Liver (tissue), 9 donors: ENCODE results near the gene SLC12A1. TPM values are rescaled to one million over a fixed set of nuclear protein-coding genes. Genes with fewer than 3 reads are reported as not detected.
"Not testable (repeated sequence)": the region's sequence is repeated elsewhere in the genome, so short reads cannot be mapped to it uniquely, and the experiment has no call there.

Source experiments
- DNase-seq: peaks from one replicate; pipeline ENCODE4 v3.0.0-alpha.2; 2017; ENCODE audit warnings: low spot score
- H3K27ac ChIP-seq, 2 donors: one replicate each; pipeline ENCODE4 v1.7.0; 2013; ENCODE audit warnings: inconsistent platforms in 2 of 2, low read length in 2 of 2, control low read depth in 1 of 2, low read depth in 1 of 2, mild to moderate bottlenecking in 1 of 2
- H3K27me3 ChIP-seq, 4 donors: one replicate each; pipeline versions ENCODE4 v1.6.1 to v1.7.0; 2013; ENCODE audit warnings: low read length in 3 of 4, inconsistent platforms in 1 of 4, mild to moderate bottlenecking in 1 of 4, moderate library complexity in 1 of 4; ENCODE audit not compliant: control insufficient read depth in 4 of 4, insufficient read depth in 4 of 4
- H3K36me3 ChIP-seq, 4 donors: one replicate each; pipeline versions ENCODE4 v1.6.1 to v1.7.0; 2013; ENCODE audit warnings: low read length in 3 of 4, mild to moderate bottlenecking in 3 of 4, low read depth in 1 of 4, moderate library complexity in 1 of 4; ENCODE audit not compliant: control insufficient read depth in 4 of 4, insufficient read depth in 3 of 4
- H3K4me1 ChIP-seq, 4 donors: one replicate each; pipeline versions ENCODE4 v1.6.1 to v1.7.0; 2013; ENCODE audit warnings: low read length in 3 of 4, mild to moderate bottlenecking in 3 of 4, moderate library complexity in 1 of 4; ENCODE audit not compliant: control insufficient read depth in 4 of 4, insufficient read depth in 4 of 4
- H3K4me3 ChIP-seq, 3 donors: one replicate each; pipeline versions ENCODE4 v1.6.1 to v1.7.0; 2013; ENCODE audit warnings: low read length in 3 of 3, control low read depth in 1 of 3, low read depth in 1 of 3, mild to moderate bottlenecking in 1 of 3
- H3K9ac ChIP-seq, 2 donors: one replicate each; pipeline ENCODE4 v1.7.0; 2013; ENCODE audit warnings: low read length in 2 of 2, mild to moderate bottlenecking in 2 of 2, moderate library complexity in 2 of 2, control low read depth in 1 of 2, low read depth in 1 of 2
- H3K9me3 ChIP-seq, 4 donors: one replicate each; pipeline versions ENCODE4 v1.6.1 to v1.7.0; 2013; ENCODE audit warnings: low read length in 3 of 4; ENCODE audit not compliant: control insufficient read depth in 4 of 4
- EGR1 ChIP-seq, 2 donors: IDR thresholded peaks; 2 replicates each; pipeline ENCODE4 v1.6.1; 2016 to 2018; ENCODE audit warnings: antibody characterized with exemption in 2 of 2, low read depth in 2 of 2
- FOXA2 ChIP-seq: IDR thresholded peaks from 2 replicates; pipeline ENCODE4 v1.6.1; 2016; ENCODE audit warnings: antibody characterized with exemption
- GABPA ChIP-seq, 2 donors: IDR thresholded peaks in 1 of 2; conservative IDR thresholded peaks in 1 of 2; 2 replicates each; pipeline ENCODE4 v1.6.1; 2016; ENCODE audit warnings: antibody characterized with exemption in 2 of 2, mild to moderate bottlenecking in 1 of 2, moderate library complexity in 1 of 2
- HNF4A ChIP-seq, 2 donors: conservative IDR thresholded peaks; 2 replicates each; pipeline ENCODE4 v1.6.1; 2016; ENCODE audit warnings: antibody characterized with exemption in 2 of 2, mild to moderate bottlenecking in 2 of 2
- HNF4G ChIP-seq: IDR thresholded peaks from 2 replicates; pipeline ENCODE4 v1.6.1; 2016; ENCODE audit warnings: antibody characterized with exemption
- JUND ChIP-seq, 2 donors: IDR thresholded peaks; 2 replicates each; pipeline ENCODE4 v1.6.1; 2016; ENCODE audit warnings: antibody characterized with exemption in 2 of 2
- NR2F2 ChIP-seq: IDR thresholded peaks from 2 replicates; pipeline ENCODE4 v1.6.1; 2016; ENCODE audit warnings: antibody characterized with exemption
- SP1 ChIP-seq: IDR thresholded peaks from 2 replicates; pipeline ENCODE4 v1.6.1; 2018; ENCODE audit warnings: antibody characterized with exemption, mild to moderate bottlenecking
- TAF1 ChIP-seq: conservative IDR thresholded peaks from 2 replicates; pipeline ENCODE4 v1.6.1; 2016; ENCODE audit warnings: antibody characterized with exemption, mild to moderate bottlenecking
- YY1 ChIP-seq: IDR thresholded peaks from 2 replicates; pipeline ENCODE4 v1.6.1; 2016; ENCODE audit warnings: antibody characterized with exemption, mild to moderate bottlenecking
- WGBS: extraction: QIAGEN DNeasy Blood & Tissue Kit; methylation state at CpG from one replicate; pipeline ENCODE4 v1.1.7; 2013; 5-methylcytosine and 5-hydroxymethylcytosine counted together
- polyA plus RNA-seq, 2 donors: library from polyadenylated mRNA; stranded (reverse) in 1 of 2; unstranded in 1 of 2; fragments of 200-250 nt in 1 of 2; fragments of >200 nt in 1 of 2; fragmentation: Nextera tagmentation in 1 of 2; extraction: Ambion mirVana in 1 of 2; gene quantifications; one replicate each; pipeline versions ENCODE4 v1.2.1 to v1.2.3, GENCODE V29; 2013 to 2015
- total RNA-seq, 2 donors: library from RNA; depleted of rRNA; stranded (reverse); fragments of >200 nt; gene quantifications; one replicate each; pipeline ENCODE4 v1.2.3, GENCODE V29; 2014
- TF ChIP-seq, protein P1 (sequence below): IDR thresholded peaks from 2 replicates; pipeline ENCODE4 v1.6.1; 2016; ENCODE audit warnings: antibody characterized with exemption, mild to moderate bottlenecking
- TF ChIP-seq, protein P2 (sequence below): IDR thresholded peaks from 2 replicates; pipeline ENCODE4 v1.6.1; 2016; ENCODE audit warnings: antibody characterized with exemption
- TF ChIP-seq, protein P3 (sequence below): IDR thresholded peaks from 2 replicates; pipeline ENCODE4 v1.6.1; 2016; ENCODE audit warnings: antibody characterized with exemption
- donor health status: healthy.
- donor health status: healthy.
- donor health status: healthy.
- donor health status: healthy.
- donor health status: healthy.

SLC12A1 gene
- total and polyA plus RNA-seq, 4 donors, result 0.03 to 0.42 (median 0.09) TPM

DNA sequence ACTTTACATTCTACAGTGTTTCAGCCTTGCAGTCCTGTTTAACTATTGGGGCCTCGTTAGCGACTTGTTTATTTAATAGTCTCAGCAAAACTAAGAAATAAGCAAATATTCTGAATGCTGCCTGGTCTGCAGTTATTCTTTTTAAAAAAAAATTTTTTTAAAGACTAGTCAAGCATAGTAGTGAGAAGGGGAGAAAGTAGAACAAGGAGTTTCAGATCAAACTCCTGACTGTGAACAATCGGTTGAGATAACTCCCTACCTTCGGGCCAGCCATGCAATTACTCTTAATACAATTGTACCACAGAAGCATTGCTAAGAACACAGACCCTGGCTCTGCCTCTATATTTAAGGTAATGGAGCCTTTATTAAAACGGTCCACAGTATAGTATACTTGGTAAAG, 119.3 kb downstream of the SLC12A1 start:
- Histone ChIP-seq H3K27ac (no peak overlapping the region), H3K4me3 (no peak overlapping the region), H3K36me3 (no peaks in the 10 kb centered on the region), H3K9ac (no peak overlapping the region), H3K4me1 (peaks cover 2 to 4% (median 3%) of the 10 kb centered on the region in 4 donors), H3K27me3 (no peaks in the 10 kb centered on the region), H3K9me3 (no peaks in the 10 kb centered on the region)
- WGBS, result 81% methylated on average over 5 of the region's 5 CpGs
- no peak for DNase-seq
- TF ChIP-seq HNF4G, result no peak
- TF ChIP-seq, protein P1, sequence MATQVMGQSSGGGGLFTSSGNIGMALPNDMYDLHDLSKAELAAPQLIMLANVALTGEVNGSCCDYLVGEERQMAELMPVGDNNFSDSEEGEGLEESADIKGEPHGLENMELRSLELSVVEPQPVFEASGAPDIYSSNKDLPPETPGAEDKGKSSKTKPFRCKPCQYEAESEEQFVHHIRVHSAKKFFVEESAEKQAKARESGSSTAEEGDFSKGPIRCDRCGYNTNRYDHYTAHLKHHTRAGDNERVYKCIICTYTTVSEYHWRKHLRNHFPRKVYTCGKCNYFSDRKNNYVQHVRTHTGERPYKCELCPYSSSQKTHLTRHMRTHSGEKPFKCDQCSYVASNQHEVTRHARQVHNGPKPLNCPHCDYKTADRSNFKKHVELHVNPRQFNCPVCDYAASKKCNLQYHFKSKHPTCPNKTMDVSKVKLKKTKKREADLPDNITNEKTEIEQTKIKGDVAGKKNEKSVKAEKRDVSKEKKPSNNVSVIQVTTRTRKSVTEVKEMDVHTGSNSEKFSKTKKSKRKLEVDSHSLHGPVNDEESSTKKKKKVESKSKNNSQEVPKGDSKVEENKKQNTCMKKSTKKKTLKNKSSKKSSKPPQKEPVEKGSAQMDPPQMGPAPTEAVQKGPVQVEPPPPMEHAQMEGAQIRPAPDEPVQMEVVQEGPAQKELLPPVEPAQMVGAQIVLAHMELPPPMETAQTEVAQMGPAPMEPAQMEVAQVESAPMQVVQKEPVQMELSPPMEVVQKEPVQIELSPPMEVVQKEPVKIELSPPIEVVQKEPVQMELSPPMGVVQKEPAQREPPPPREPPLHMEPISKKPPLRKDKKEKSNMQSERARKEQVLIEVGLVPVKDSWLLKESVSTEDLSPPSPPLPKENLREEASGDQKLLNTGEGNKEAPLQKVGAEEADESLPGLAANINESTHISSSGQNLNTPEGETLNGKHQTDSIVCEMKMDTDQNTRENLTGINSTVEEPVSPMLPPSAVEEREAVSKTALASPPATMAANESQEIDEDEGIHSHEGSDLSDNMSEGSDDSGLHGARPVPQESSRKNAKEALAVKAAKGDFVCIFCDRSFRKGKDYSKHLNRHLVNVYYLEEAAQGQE, result no peak
- TF ChIP-seq JUND (IDR thresholded peaks at IDR 0.05), result no peak
- no peak for TF ChIP-seq SP1
- TF ChIP-seq NR2F2, result no peak
- TF ChIP-seq HNF4A (conservative IDR thresholded peaks at IDR 0.05), result no peak
- no peak for TF ChIP-seq FOXA2
- TF ChIP-seq YY1, result no peak
- TF ChIP-seq, protein P2, sequence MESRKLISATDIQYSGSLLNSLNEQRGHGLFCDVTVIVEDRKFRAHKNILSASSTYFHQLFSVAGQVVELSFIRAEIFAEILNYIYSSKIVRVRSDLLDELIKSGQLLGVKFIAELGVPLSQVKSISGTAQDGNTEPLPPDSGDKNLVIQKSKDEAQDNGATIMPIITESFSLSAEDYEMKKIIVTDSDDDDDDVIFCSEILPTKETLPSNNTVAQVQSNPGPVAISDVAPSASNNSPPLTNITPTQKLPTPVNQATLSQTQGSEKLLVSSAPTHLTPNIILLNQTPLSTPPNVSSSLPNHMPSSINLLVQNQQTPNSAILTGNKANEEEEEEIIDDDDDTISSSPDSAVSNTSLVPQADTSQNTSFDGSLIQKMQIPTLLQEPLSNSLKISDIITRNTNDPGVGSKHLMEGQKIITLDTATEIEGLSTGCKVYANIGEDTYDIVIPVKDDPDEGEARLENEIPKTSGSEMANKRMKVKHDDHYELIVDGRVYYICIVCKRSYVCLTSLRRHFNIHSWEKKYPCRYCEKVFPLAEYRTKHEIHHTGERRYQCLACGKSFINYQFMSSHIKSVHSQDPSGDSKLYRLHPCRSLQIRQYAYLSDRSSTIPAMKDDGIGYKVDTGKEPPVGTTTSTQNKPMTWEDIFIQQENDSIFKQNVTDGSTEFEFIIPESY, result no peak
- no peak for TF ChIP-seq TAF1
- TF ChIP-seq EGR1 (IDR thresholded peaks at IDR 0.05; ENCODE audit: low read depth in 2 of 2), result no peak
- TF ChIP-seq, protein P3, sequence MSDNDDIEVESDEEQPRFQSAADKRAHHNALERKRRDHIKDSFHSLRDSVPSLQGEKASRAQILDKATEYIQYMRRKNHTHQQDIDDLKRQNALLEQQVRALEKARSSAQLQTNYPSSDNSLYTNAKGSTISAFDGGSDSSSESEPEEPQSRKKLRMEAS, result no peak
- TF ChIP-seq GABPA (IDR thresholded peaks at IDR 0.05 in 1 of 2, conservative IDR thresholded peaks at IDR 0.05 in 1 of 2), result no peak

DNA sequence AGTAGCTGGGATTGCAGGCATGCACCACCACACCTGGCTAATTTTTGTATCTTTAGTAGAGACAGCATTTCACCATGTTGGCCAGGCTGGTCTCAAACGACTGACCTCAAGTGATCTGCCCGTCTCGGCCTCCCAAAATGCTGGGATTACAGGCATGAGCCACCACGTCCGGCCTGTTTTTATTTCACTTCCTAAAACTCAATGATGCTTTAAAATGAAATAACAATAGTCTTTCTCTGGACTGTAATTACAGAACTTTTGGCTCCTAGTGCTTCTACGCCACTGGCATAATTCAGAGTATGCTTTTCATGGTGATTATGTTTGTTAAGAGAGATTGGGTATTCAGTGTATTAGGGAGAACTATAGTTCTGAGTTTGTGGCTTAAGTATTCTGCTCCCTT, 120.1 kb downstream of the SLC12A1 start:
- 93% methylated on average over 6 of the region's 6 CpGs for WGBS
- not testable (repeated sequence) for H3K27ac ChIP-seq

More for the DNA sequence above, 120.1 kb downstream of the SLC12A1 start:
- not testable (repeated sequence) for H3K4me1 ChIP-seq, H3K4me3 ChIP-seq, DNase-seq, H3K36me3 ChIP-seq, H3K9ac ChIP-seq, H3K27me3 ChIP-seq, H3K9me3 ChIP-seq
